Frontal cortex (tissue), 4 donors: ENCODE results near the gene UBE2L5. TPM values are rescaled to one million over a fixed set of nuclear protein-coding genes. Genes with fewer than 3 reads are reported as not detected.
"Not testable (repeated sequence)": the region's sequence is repeated elsewhere in the genome, so short reads cannot be mapped to it uniquely, and the experiment has no call there.

Experiments
- DNase-seq, 2 donors: peaks; one replicate each; pipeline ENCODE4 v3.0.0; 2012; ENCODE audit warnings: low spot score in 2 of 2
- FAIRE-seq: peaks from 2 replicates; lab custom pipeline; 2012; peaks lifted over from hg19 to GRCh38; lab: Jason Lieb, UNC
- total RNA-seq: library from RNA; depleted of rRNA; stranded (reverse); fragments of >200 nt; gene quantifications from one replicate; pipeline ENCODE4 v1.2.3, GENCODE V29; 2014
- donor health status: control.
- donor health status: control.
- donor health status: control.

The UBE2L5 gene
- total RNA-seq, 1 donor from 2014 or later: not detected

DNA sequence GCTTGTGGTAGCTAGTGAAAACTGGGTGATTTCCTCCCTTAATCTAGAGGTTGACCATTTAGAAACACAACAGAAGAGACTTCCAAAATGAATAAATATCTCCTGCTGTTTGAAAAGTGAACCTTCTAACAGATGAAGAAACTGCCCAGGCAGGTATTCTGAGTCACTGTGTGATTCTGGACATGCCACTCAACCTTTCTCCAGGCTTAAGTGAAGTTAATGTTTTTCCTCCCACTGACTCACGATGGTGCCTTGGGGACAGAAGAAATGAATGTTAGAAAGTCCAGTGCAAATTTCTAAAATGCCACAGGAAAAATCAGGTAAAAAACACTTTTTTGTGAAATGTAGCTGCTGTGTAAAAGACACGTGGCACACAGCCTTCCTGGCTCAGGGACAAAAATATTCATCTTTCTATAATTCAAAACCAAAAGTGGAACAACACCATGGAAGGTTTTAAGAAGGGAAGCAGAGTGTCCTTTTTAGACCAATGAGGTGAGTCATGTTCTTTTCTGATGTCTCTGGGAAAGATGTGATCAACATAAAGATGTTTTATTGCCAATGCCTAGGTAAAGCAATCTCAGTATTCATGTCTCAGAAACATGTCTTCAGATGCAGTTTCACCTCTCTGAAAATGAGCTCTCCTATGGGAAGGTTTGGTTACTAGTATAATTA is 9.1 kb downstream of the UBE2L5 start:
- FAIRE-seq: no peak
- no peak for DNase-seq

DNA sequence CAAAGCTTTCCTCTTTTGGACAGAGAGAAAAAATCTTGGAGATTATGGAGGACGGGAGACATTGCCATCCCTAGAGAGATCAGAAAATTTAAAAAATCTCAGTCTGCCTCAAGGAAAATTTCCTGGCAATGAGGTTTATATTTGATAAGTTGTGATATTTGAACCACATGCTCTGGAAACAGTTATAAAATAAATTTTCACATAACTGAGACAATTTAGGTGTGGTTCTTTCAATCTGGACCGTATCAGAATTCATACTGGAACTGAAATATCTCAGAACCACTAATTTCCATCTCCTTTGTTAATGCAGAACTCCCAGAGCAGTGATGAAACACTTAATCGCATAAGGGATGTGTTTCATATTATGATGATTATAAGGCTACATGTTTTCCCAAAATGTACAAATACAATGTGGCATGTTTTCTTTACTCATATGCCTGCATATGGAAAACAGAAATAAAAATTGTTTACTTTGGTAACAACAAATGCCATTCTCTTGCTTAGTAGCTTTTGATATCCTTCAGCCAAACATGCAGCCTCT is 13.7 kb downstream of the UBE2L5 start:
- no peak for DNase-seq
- no peak for FAIRE-seq

DNA sequence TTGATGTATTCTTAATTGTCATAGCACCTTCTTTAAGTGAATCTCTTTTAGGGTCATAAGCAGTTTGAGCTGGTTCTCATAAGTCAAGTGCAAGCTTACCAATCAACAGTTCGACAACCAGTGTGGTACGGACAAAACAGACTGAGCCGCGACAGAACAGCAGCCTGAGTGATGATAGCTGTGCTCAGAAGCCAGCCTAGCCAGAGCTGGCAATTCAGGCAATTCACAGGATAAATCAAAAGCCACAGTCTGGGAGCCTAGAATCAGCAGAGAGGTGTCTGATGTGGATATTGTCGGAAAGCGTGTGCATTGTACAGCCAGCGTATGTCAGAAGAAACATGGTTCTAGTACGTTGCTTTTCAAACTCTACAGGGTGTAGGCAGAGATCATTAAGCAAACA is 14.9 kb downstream of the UBE2L5 start:
- DNase-seq: no peak
- FAIRE-seq: no peak

DNA sequence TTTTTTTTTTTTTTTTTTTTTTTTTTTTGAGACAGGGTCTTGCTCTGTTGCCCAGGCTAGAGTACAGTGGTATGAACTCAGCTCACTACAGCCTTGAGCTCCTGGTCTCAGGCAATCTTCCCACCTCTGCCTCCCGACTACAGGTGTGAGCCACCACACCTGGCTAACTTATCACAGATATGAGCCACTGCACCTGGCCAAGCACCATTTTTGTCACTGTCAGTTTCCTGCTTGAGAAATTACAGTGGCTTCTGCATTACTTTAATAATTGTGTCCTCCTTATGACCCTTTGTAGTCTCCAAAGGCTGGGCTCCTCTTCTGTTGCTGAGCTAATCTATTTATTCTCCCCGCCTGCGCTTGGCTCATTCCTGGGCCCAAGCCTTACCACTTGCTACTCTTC is 16.0 kb downstream of the UBE2L5 start:
- no peak for FAIRE-seq
- DNase-seq: no peak

DNA sequence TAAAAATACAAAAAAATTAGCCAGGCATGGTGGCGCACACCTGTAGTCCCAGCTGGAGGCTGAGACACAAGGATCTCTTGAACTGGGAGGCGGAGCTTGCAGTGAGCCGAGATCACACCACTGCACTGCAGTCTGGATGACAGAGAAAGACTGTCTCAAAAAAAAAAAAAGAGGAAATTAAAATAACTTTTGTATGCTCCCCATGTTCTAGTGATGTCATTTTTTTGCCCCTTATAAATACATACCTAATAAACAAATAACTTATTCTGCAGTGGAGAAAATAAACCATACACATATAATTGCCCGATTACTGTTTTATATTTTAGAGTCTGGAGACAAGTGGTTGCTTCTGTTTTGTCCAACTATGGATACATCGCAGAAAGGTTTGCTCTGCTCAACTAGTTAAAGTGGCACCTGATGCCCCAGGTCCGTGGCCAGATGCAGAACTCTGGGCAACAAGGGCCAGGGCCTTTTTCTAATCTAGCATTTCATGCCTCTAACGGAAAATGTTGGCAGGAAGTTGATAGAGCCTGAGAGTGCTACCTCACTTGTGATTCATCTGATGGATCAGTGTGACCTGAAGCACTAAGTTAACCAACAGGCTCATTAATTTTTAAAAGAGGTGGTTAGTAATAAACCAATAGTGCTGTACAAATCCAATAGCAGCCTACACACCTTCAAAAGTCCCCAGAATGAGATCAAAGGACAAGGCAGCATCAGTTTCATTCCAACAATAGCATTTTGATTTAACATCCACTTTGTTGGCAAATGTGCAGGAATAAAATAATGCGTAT is 18.8 kb downstream of the UBE2L5 start:
- DNase-seq: no peak
- no peak for FAIRE-seq

DNA sequence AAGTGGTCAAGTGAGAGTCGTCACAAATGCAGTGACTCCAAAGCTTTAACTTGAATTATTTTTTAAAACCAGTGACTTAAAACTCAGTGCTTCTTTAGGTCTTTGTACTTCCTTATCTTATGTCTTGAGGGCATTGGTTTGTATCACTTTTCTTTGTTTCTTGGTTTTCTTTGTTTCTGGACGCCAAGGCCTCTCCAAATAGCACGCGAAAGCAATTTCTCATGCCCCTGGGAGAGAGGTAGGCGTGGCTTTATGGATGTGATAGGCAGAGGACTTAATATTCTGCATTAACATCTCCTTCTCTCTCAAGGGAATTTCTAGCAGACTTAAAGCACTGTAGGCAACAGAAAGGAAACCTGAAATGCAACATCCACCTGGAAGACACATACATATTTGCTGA is 20.6 kb downstream of the UBE2L5 start:
- FAIRE-seq (no peak), DNase-seq (no peak)

DNA sequence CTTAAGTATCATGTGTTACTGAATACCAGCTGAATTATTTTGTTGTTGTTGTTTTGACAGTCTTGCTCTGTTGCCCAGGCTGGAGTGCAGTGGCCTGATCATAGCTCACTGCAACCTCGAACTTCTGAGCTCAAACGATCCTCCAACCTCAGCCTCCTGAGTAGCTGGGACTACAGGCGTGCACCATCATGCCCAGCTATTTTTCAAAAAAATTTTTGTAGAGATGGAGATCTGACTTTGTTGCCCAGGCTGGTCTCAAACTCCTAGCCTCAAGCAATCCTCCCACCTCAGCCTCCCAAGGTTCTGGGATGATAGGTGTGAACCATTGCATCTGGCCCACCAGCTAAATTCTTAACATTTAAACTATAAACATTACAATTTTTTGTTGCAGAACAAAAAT is 21.2 kb downstream of the UBE2L5 start:
- FAIRE-seq, DNase-seq: not testable (repeated sequence)

DNA sequence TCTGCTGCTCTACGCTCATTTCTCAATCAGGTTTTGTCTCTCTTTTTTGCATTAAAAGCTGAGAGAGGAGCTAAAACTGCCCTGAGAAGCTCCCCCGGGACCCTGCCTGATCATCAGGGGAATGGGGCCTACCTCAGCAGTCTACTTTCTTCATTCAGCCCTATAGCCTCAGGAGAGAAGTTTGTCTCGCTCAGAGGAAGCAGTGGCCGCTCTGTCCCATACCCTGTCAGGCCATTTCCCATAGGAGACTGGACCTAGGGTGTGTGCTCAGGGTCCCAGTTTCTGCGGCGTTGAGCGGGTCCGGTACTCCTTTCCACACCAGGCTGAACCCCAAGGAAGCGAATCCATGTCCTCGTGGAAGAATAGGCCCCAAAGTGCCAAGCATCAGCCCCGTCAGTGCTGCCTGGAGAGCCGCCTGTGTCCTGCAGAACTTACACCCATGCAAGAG is 21.7 kb downstream of the UBE2L5 start:
- FAIRE-seq (no peak), DNase-seq (no peak)

DNA sequence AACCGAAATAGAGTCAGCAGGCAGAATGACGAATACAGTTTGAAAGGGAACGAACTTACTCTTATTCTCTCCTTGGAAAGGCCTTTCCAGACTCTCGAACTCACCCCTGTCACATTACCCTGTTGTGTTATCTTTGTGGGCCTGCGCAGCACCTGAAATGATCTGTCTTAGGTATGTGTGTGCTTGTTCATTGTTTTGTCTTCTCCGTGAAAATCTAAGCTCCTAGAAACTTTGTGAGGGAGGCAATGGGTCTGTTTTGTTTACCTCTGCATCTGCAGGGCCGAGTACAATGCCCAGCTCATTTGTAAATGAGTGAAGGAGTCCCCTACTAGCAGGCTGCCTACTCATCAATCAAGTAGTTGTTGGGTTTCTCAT is 23.8 kb downstream of the UBE2L5 start:
- DNase-seq (no peak), FAIRE-seq (no peak)

DNA sequence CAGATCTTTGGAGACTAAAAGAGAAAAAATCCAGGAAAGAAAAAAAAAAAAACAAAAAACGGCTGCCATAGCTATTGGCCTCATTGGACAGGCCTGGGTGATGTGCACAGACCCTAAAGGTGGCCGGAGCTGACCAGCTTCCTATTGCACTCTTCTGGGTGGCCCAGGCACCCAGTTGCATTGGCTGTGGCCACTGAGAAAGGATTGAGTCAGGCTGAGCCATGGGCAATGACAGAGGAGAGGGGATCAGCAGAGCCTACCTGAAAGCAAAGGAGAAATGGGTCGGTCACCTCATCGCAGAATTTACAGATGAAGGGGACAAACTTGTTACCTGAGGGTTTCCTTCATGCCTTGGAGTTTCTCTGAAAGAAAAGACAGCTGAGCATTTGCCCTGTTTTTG is 26.1 kb downstream of the UBE2L5 start:
- FAIRE-seq: no peak
- DNase-seq: no peak

DNA sequence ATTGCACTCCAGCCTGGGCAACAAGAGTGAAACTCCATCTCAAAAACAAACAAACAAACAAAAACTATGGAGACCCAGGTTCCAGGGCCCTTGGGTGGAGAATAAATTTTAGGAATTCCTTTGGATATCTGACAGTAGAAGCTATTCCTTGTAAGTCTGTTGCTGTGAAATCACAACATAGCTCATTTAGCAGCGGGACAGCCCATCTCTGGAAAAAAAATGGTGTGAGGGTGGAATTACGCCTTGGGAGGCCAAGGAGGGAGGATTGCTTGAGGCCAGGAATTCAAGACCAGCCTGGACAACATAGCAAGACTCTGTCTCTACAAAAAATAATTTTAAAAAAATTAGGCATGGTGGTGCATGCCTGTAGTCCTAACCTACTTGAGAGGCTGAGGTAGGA is 27.8 kb downstream of the UBE2L5 start:
- DNase-seq (no peak), FAIRE-seq (no peak)

DNA sequence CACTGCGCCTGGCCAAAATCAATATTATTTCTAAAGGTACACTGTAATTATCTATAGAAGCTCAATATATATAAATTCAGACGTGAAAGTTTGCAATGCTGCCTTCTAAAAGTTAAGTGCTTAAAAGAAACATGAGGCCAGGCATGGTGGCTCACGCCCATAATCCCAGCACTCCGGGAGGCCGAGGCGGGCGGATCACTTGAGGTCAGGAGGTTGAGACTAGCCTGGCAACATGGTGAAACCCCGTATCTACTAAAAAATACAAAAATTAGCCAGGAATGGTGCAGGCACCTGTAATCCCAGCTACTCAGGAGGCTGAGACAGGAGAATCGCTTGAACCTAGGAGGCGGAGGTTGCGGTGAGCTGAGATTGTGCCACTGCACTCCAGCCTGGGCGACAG is 29.2 kb downstream of the UBE2L5 start:
- DNase-seq, FAIRE-seq: not testable (repeated sequence)

DNA sequence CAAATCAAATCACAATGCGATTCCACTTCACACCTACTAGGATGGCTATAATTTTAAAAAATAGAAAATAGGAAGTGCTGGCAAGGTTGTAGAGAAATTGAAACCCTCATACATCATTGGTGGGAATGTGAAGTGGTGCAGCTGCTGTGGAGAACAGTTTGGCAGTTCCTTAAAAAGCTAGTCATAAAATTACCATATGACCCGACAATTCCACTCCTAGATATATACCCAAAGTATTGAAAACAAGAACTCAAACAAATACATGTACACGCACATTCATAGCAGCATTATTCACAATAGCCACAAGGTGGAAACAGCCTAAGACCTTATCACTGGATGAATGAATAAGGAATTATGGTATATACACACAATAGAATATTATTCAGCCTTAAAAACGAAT is 31.4 kb downstream of the UBE2L5 start:
- DNase-seq (no peak), FAIRE-seq (no peak)

DNA sequence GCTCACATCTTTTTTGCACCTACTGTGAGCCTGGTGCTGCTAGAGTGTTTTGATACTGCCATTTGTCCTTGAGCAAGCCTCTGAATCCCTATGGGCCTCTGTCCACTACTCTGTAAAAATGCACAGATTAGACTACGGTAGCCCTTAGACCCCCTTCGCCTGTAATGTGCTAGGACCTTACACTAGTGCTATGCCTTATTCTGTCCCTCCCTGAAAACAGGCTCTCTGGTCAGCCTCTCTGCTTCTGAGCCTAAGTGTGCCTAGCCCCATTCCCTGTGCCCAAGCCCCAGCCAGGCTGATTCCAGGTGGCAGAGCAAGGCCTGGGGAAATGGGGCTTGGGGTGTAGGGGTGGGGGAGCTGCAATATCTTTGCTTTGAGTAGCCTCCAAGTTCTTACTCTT is 32.7 kb downstream of the UBE2L5 start:
- FAIRE-seq (no peak), DNase-seq (no peak)

DNA sequence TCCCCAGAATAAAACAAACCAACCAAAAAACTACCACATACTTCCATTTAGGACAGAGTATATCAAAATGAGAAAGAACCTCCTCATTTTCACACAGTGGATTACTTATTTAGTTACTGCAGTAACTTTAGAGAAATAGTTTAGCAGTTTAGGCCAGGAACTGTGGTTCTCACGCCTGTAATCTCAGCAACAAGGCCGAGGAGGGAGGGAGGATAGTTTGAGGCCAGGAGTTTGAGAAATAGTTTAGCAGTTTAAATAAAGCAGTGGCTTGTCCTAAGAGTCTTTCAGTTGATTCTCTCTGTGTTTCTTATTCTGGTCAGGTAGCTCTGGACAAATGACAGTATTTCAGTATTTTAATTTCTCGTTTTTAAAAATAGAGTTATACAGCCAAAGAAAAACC is 34.0 kb downstream of the UBE2L5 start:
- DNase-seq: no peak
- no peak for FAIRE-seq

DNA sequence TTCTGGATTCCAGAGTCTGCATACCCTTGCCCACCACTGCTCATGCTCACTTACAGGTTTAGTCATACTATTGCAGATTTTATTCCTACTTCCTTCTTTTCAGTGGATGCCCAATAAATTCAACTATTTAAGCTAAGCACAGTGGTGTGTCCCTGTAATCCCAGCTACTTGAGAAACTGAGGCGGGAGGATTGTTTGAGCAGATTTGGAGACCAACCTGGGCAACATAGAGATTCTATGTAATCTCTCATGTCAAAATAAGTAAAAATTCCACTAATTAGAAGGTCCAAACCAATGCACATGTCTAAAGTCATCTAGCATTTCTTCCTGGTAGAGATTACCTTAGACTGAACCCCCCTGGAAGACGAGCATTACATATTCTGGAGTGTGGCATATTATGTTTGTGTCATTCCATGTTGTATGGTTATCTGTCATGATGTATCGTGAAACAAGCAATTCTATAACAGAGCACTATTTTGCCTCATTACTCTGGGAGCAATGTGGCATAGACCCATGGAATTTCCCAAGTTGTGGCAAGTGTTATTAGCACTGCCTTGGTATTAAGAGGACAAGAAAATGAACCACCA is 35.1 kb downstream of the UBE2L5 start:
- FAIRE-seq (no peak), DNase-seq (no peak)

DNA sequence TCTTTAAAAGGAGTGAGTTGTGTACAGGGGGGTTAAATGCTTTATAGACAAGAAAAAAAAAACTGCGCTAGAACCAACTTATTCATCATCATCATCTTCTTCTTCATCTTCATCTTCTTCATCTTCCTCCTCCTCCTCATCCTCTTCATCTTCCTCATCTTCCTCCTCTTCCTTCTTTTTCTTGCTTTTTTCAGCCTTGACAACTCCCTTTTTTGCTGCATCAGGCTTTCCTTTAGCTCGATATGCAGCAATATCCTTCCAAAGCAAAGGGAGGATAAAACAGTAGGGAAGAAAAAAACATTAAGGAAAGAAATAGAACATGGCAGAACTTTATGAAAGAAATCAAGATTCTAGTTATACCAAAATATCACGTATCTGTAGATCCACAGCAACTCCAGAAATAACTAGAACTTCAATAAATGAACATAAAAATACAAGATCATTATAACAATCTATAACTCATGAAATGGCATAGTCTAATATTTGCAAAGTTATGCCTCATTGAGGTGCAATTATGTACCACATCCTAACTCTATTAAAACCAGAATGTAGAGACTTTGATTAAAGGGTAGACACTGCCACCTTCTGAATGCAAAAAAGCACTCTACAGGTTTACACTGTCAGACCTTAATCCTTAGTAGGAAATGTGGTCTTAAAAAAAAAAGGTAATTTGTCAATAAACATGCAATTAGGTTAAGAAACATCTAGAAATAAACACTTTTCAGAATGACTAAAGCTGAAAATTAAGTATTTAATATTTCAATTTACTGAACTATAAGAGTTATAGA is 39.2 kb downstream of the UBE2L5 start:
- FAIRE-seq: peak; percentile 6
- DNase-seq: not testable (repeated sequence)

DNA sequence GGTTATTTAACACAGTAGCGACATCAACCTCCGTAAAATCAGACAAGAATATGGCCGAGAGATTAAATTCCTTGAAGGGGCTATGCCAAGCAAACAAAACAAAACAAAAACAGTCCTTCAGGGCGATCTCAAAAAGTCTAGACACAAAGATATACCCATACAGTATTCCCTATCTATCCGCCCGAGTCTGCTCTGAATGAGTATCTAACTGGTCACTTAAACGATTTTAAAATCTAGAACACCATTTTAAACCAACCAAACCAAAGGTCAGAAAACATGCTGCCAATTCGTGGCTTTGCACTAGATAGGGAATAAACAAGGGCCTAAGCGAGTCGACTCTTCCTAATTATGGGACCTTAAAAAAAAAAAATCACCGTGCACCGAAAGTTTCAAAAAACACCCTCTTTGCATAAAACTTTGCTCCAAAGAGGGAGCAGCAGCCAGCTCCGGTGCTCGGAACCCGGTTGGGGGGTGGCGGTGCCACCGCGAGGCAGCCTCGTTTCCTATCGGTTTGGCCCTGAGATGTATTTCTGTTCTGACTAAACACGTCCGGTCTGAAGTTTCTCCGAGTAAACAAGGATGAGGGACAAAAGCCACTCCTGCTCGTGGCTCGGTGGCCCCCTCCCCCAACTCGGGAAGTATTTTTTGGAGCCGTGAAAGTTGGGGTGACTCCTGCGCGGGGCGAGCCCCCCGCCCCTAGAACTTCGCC is 41.6 kb downstream of the UBE2L5 start:
- FAIRE-seq: no peak
- peak in 1 of 2 donors; percentile 27 for DNase-seq

DNA sequence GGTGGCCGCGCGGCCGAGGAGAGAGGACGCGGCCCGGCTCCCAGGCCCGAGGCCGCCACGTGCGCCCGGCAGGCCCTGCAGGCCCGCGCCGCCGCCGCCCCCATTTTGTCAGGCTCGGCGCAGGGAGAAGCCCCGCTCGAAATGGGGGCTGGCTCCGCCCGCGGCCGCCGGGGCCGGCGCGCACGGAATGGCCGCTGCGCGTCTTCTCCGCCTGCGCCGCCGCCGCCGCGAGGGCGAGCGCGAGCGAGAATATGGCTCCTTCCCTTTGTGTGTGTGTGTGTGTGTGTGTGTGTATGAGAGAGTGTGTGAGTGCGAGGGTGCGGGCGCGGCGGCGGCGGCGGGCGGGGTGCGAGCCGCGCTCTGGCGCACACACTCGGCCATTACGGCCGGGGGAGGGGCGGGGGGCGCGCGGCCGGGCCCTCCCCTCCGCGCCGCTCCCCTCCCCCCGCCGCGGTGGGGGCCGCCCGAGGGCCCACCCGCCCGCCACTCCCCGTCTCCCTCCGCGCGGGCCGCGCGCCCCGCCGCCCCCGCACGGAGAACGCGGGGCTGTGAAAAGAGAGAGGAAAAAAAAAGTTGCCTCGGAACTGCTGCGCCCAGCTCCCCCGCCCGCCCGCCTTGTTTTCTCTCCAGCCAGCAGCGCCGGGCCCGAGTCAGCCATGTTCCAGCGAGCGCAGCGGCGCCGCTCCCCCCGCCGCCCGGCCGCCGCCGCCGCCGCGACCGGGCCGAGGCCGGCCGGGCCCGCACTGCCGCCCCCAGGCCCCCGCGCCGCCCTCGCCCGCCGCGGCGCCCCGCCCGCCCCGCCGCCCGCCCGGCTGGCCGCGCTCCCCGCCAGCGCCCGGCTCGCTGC is 42.4 kb downstream of the UBE2L5 start:
- FAIRE-seq (no peak), DNase-seq (peak; percentile 64 to 84)
